Spleen (tissue), 11 donors: Measurements from ENCODE around the gene SCN10A. TPM values are rescaled to one million over a fixed set of nuclear protein-coding genes. Genes with fewer than 3 reads are reported as not detected.

Source experiments
- DNase-seq: peaks from one replicate; pipeline ENCODE4 v3.0.0-alpha.2; 2020
- H3K27ac ChIP-seq, 8 donors: fragments of 200-600 bp; sonication (generic) in 7 of 8; 1 replicate in 4 of 8; 2 replicates in 4 of 8; pipeline versions ENCODE4 v1.5.0 to v1.8.0; 2016 to 2021; ENCODE audit warnings: inconsistent platforms in 4 of 8, mild to moderate bottlenecking in 4 of 8, moderate library complexity in 1 of 8
- H3K27me3 ChIP-seq, 7 donors: fragments of 200-600 bp; sonication (generic) in 6 of 7; replicated peaks in 1 of 7; 1 replicate in 4 of 7; 2 replicates in 3 of 7; pipeline versions ENCODE4 v1.5.0 to v1.8.0; 2016 to 2021; ENCODE audit warnings: inconsistent platforms in 3 of 7, mild to moderate bottlenecking in 1 of 7
- H3K36me3 ChIP-seq, 6 donors: fragments of 200-600 bp; sonication (generic) in 5 of 6; 1 replicate in 4 of 6; 2 replicates in 2 of 6; pipeline versions ENCODE4 v1.5.0 to v1.8.0; 2016 to 2021; ENCODE audit warnings: inconsistent platforms in 2 of 6
- H3K4me1 ChIP-seq, 6 donors: fragments of 200-600 bp; sonication (generic) in 5 of 6; 1 replicate in 3 of 6; 2 replicates in 3 of 6; pipeline versions ENCODE4 v1.5.0 to v1.8.0; 2016 to 2021; ENCODE audit warnings: inconsistent platforms in 3 of 6
- H3K4me3 ChIP-seq, 8 donors: fragments of 200-600 bp; sonication (generic) in 7 of 8; 1 replicate in 4 of 8; 2 replicates in 4 of 8; pipeline versions ENCODE4 v1.5.0 to v1.8.0; 2016 to 2021; ENCODE audit warnings: inconsistent platforms in 4 of 8, mild to moderate bottlenecking in 4 of 8, moderate library complexity in 2 of 8
- H3K9me3 ChIP-seq, 8 donors: fragments of 200-600 bp; sonication (generic) in 7 of 8; 1 replicate in 4 of 8; 2 replicates in 4 of 8; pipeline versions ENCODE4 v1.5.0 to v1.8.0; 2016 to 2021; ENCODE audit warnings: inconsistent platforms in 4 of 8
- POLR2A ChIP-seq, 3 donors: fragments of 450-650 bp; IDR thresholded peaks; one replicate each; pipeline ENCODE4 v1.5.1; 2017; ENCODE audit warnings: antibody characterized with exemption in 3 of 3, mild to moderate bottlenecking in 1 of 3
- POLR2AphosphoS5 ChIP-seq, 3 donors: sonication (generic); formaldehyde crosslinking; IDR thresholded peaks; one replicate each; pipeline ENCODE4 v1.5.1; 2017; ENCODE audit warnings: antibody characterized with exemption in 3 of 3
- WGBS, 5 donors: extraction: QIAGEN DNeasy Blood & Tissue Kit in 3 of 5; methylation state at CpG; one replicate each; pipeline versions ENCODE4 v1.1.5 to v1.1.7; 2013 to 2018; 5-methylcytosine and 5-hydroxymethylcytosine counted together
- intact Hi-C: fragments of 100-400 bp; cut with DNase I; formaldehyde crosslinking; loops from one replicate; pipeline ENCODE4 v1.15.0; 2023; ENCODE audit warnings: low total_unique reads
- polyA plus RNA-seq, 3 donors: library from polyadenylated mRNA; stranded (reverse); fragments of 200-250 nt; gene quantifications; one replicate each; pipeline ENCODE4 v1.2.1, GENCODE V29; 2013
- total RNA-seq, 7 donors: library from RNA; depleted of rRNA in 3 of 7; stranded (reverse); fragments of >200 nt in 3 of 7; fragmentation: NEBNext Ultra II Directional in 4 of 7; extraction: Animal tissue kit (Norgen Biotek cat#: 25700) in 4 of 7; gene quantifications; one replicate each; pipeline versions ENCODE4 v1.1.0 to v1.2.1, GENCODE V29; 2016 to 2021
- TF ChIP-seq, protein P1 (sequence below), 11 experiments: fragments of 200-600 bp in 7 of 11; fragments of 450-650 bp in 4 of 11; sonication (generic) in 4 of 11; IDR thresholded peaks in 8 of 11; conservative IDR thresholded peaks in 3 of 11; 1 replicate in 7 of 11; 2 replicates in 4 of 11; pipeline versions ENCODE4 v1.4.0 to v1.8.0; 2016 to 2021; ENCODE audit warnings: antibody characterized with exemption in 11 of 11, inconsistent platforms in 4 of 11, mild to moderate bottlenecking in 1 of 11
- donor health status: healthy with polysubstance abuse.
- donor health status: DM: no; HTN: no; CAD: no; lungs with moderate emphysema.
- donor health status: DM: no; HTN: no; CAD: no.
- donor health status: Bipolar disorder and iron deficiency.
- donor health status: healthy.
- donor health status: DM: no; HTN: no; CAD: no.
- donor health status: DM: yes; HTN: yes; CAD: no.

SCN10A gene
- total and polyA plus RNA-seq, 10 donors = under 0.01 to 0.26 (median 0.02) TPM; not detected in 7

DNA sequence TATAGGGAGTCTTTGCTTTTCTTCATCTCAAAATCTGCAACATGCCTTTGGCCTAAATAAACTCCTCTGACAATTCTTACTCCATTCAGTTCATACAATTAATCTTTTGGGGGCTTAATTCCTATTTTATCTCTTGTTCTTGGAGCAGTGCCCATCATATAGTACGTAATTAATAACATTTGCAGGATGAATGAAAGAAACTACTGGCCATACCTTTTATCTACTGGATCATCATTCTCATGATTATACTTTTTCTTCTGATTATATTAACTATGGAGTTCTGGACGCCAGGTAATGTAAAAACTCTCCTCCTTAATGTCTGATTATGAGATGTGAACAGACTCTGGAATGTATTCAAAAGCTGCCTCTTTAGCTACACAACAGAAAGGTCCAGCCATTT lies 120.0 kb downstream of the SCN10A start:
- H3K27me3 ChIP-seq = no peaks in the 10 kb centered on the region
- no peak for DNase-seq
- intact Hi-C loops = no loop called here
- TF ChIP-seq, protein P1, sequence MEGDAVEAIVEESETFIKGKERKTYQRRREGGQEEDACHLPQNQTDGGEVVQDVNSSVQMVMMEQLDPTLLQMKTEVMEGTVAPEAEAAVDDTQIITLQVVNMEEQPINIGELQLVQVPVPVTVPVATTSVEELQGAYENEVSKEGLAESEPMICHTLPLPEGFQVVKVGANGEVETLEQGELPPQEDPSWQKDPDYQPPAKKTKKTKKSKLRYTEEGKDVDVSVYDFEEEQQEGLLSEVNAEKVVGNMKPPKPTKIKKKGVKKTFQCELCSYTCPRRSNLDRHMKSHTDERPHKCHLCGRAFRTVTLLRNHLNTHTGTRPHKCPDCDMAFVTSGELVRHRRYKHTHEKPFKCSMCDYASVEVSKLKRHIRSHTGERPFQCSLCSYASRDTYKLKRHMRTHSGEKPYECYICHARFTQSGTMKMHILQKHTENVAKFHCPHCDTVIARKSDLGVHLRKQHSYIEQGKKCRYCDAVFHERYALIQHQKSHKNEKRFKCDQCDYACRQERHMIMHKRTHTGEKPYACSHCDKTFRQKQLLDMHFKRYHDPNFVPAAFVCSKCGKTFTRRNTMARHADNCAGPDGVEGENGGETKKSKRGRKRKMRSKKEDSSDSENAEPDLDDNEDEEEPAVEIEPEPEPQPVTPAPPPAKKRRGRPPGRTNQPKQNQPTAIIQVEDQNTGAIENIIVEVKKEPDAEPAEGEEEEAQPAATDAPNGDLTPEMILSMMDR (IDR thresholded peaks at IDR 0.05 in 8 of 11, conservative IDR thresholded peaks at IDR 0.05 in 3 of 11) = no peak
- TF ChIP-seq POLR2A (IDR thresholded peaks at IDR 0.05) (no peak), POLR2AphosphoS5 (IDR thresholded peaks at IDR 0.05) (no peak)
- 74 to 83% (median 82%) methylated on average over 2 of the region's 2 CpGs for WGBS, 5 donors
- H3K4me1 ChIP-seq = no peaks in the 10 kb centered on the region
- no peak overlapping the region for H3K27ac ChIP-seq
- H3K36me3 ChIP-seq = no peaks in the 10 kb centered on the region
- no peaks in the 10 kb centered on the region for H3K9me3 ChIP-seq
- H3K4me3 ChIP-seq = no peak overlapping the region

GRCh38 chr3:38690185-38690584 lies 125.8 kb downstream of the SCN10A start:
- no peaks in the 10 kb centered on the region for H3K4me1 ChIP-seq
- no peaks in the 10 kb centered on the region for H3K27me3 ChIP-seq
- no peak for DNase-seq
- 71 to 97% (median 90%) methylated on average over 2 of the region's 2 CpGs for WGBS, 5 donors
- H3K27ac ChIP-seq = no peak overlapping the region
- H3K36me3 ChIP-seq = no peaks in the 10 kb centered on the region
- TF ChIP-seq POLR2A (IDR thresholded peaks at IDR 0.05) (no peak), POLR2AphosphoS5 (IDR thresholded peaks at IDR 0.05) (no peak)
- TF ChIP-seq, protein P1 (IDR thresholded peaks at IDR 0.05 in 8 of 11, conservative IDR thresholded peaks at IDR 0.05 in 3 of 11) = no peak
- intact Hi-C loops = no loop called here
- H3K9me3 ChIP-seq = no peaks in the 10 kb centered on the region
- no peak overlapping the region for H3K4me3 ChIP-seq

DNA sequence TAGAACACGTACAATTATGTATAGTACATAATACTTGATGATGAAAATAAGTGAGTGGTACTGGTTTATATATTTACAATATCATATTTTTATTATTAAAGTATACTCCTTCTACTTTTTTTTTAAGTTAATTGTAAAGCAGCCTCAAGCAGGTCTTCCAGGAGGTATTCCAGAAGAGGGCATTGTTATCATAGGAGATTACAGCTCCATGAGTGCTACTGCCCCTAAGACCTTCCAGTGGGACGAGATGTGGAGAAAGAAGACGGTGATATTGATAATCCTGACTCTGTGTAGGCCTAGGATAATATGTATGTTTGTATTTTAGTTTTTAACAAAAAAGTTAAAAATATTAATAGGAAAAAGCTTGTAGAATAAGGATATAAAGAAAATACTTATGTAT lies 126.2 kb downstream of the SCN10A start:
- H3K9me3 ChIP-seq = no peaks in the 10 kb centered on the region
- H3K4me3 ChIP-seq = no peak overlapping the region
- intact Hi-C loops = no loop called here
- H3K36me3 ChIP-seq = no peaks in the 10 kb centered on the region
- DNase-seq = no peak
- 83 to 95% (median 89%) methylated on average over 3 of the region's 3 CpGs for WGBS, 5 donors
- no peaks in the 10 kb centered on the region for H3K4me1 ChIP-seq
- TF ChIP-seq, protein P1 (IDR thresholded peaks at IDR 0.05 in 8 of 11, conservative IDR thresholded peaks at IDR 0.05 in 3 of 11) = no peak
- TF ChIP-seq POLR2AphosphoS5 (IDR thresholded peaks at IDR 0.05) (no peak), POLR2A (IDR thresholded peaks at IDR 0.05) (no peak)
- H3K27me3 ChIP-seq = no peaks in the 10 kb centered on the region
- H3K27ac ChIP-seq = no peak overlapping the region

- no peaks in the 10 kb centered on the region for H3K4me1 ChIP-seq
- no peak for DNase-seq
- no peak overlapping the region for H3K4me3 ChIP-seq
- no peaks in the 10 kb centered on the region for H3K27me3 ChIP-seq
- 87 to 96% (median 90%) methylated on average over 4 of the region's 4 CpGs for WGBS, 5 donors
- H3K9me3 ChIP-seq = no peaks in the 10 kb centered on the region
- H3K36me3 ChIP-seq = no peaks in the 10 kb centered on the region
- intact Hi-C loops = no loop called here
- no peak for TF ChIP-seq POLR2A (IDR thresholded peaks at IDR 0.05)
- no peak overlapping the region for H3K27ac ChIP-seq
Observed at GRCh38 chr3:38689346-38689745, 126.7 kb downstream of the SCN10A start.

DNA sequence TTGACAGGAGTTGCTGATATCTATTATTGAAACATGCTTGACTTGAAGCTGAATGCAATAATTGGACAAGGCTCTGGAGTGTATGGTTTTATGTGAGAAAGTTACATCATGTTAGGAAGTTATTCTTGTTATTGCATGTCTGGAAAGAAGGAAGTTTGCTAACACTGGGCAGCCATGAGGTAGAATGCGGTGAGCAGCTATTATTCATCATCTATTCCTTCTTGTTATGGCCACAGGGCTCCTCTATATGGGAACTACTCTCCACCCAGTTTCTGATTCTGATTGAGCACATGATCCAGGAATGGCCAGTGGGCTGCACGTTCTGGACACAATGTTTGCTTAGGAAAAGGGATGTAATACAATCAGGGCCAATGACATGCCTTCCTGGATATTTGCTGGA lies 128.7 kb downstream of the SCN10A start:
- Histone ChIP-seq H3K4me3 (no peak overlapping the region), H3K4me1 (no peaks in the 10 kb centered on the region), H3K36me3 (no peaks in the 10 kb centered on the region), H3K27ac (no peak overlapping the region), H3K9me3 (no peaks in the 10 kb centered on the region), H3K27me3 (no peaks in the 10 kb centered on the region)
- DNase-seq = no peak
- 46 to 72% (median 51%) methylated on average over 2 of the region's 2 CpGs for WGBS, 5 donors
- TF ChIP-seq POLR2A (IDR thresholded peaks at IDR 0.05) (no peak), POLR2AphosphoS5 (IDR thresholded peaks at IDR 0.05) (no peak)
- TF ChIP-seq, protein P1 (IDR thresholded peaks at IDR 0.05 in 8 of 11, conservative IDR thresholded peaks at IDR 0.05 in 3 of 11) = no peak
- intact Hi-C loops = no loop called here
